Measurements from ENCODE around the gene WRAP53.

- TF ChIP-seq CTCF (IDR thresholded peaks at IDR 0.05; ENCODE audit: poor library complexity) (no peak), EZH2 (IDR thresholded peaks at IDR 0.05; ENCODE audit: borderline replicate concordance) (no peak)
These were observed 49.3 kb downstream of the WRAP53 start for GRCh38 chr17:7737601-7738000.

All from hepatocyte (in vitro differentiated cells).